Peyer's patch (tissue), 4 donors: ENCODE data around the gene ACADVL. TPM values are rescaled to one million over a fixed set of nuclear protein-coding genes. Genes with fewer than 3 reads are reported as not detected.

Experiments
- DNase-seq, 3 donors: peaks; one replicate each; pipeline ENCODE4 v3.0.0-alpha.2; 2017 to 2019
- H3K27ac ChIP-seq, 4 donors: fragments of 200-600 bp; sonication (generic); one replicate each; pipeline ENCODE4 v1.5.1; 2016 to 2019
- H3K27me3 ChIP-seq, 2 donors: fragments of 200-600 bp; sonication (generic); one replicate each; pipeline ENCODE4 v1.5.1; 2019
- H3K36me3 ChIP-seq, 3 donors: fragments of 200-600 bp; sonication (generic); one replicate each; pipeline ENCODE4 v1.5.1; 2016 to 2019
- H3K4me1 ChIP-seq, 4 donors: fragments of 200-600 bp; sonication (generic); one replicate each; pipeline ENCODE4 v1.5.1; 2016 to 2019
- H3K4me3 ChIP-seq, 4 donors: fragments of 200-600 bp; sonication (generic); 1 replicate in 3 of 4; 2 replicates in 1 of 4; pipeline ENCODE4 v1.5.1; 2016 to 2019; ENCODE audit warnings: mild to moderate bottlenecking in 1 of 4
- H3K9me3 ChIP-seq, 4 donors: fragments of 200-600 bp; sonication (generic); one replicate each; pipeline ENCODE4 v1.5.1; 2016 to 2019; ENCODE audit warnings: mild to moderate bottlenecking in 1 of 4
- POLR2A ChIP-seq, 2 donors: fragments of 450-650 bp; IDR thresholded peaks; one replicate each; pipeline ENCODE4 v1.5.1; 2017; ENCODE audit warnings: antibody characterized with exemption in 2 of 2, mild to moderate bottlenecking in 2 of 2, moderate library complexity in 2 of 2
- total RNA-seq, 4 donors: library from RNA; depleted of rRNA; stranded (reverse); fragments of >200 nt; gene quantifications; one replicate each; pipeline ENCODE4 v1.1.0, GENCODE V29; 2016
- TF ChIP-seq, protein P1 (sequence below), 6 experiments: fragments of 450-650 bp in 4 of 6; fragments of 200-600 bp in 2 of 6; sonication (generic) in 1 of 6; IDR thresholded peaks; one replicate each; pipeline ENCODE4 v1.5.1; 2017 to 2019; ENCODE audit warnings: antibody characterized with exemption in 6 of 6, mild to moderate bottlenecking in 3 of 6, moderate library complexity in 1 of 6

Gene ACADVL
- total RNA-seq, 4 donors from 2014 or later, result 1,292 to 4,167 (median 1,553) TPM

DNA sequence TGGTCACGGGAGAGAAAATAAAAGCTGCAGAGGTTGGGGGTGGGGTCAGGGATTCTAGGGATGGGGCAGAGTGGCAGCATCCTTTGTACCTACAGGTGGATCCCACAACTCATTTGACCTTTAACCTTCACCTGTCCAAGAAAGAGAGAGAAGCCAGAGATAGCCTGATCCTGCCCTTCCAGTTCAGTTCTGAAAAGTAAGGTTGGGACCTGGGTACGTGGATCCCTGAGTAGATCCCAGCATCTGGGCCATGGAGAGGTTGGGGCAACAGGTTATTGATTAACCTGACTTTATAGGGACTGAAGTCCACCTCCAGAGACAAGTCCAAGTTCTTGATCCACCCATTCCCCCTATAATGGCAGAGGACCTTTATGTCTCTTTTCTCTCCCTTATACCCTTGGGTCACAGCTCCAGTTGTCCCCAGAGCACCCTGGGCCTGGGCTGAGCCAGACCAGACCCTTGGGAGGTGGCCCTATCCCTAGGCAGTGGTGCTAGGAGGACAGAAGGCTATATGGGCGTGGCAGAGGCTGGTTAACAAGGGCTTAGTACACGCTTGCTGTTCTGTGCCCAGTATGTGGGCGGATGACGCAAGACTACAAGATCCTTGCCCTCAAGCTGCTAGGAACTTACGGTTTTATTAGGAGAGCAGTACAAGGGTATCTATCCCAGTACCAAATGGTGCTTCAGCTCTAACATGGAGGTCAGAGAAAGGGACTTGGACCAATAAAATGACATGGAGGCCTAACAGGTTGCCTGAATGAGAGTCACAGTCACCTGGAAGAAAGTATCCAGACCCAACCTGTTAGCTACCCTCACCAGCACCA is 39.2 kb downstream of the ACADVL start:
- H3K9me3 ChIP-seq, result no peaks in the 10 kb centered on the region
- H3K4me1 ChIP-seq, result peaks cover 0 to 28% (median 14%) of the 10 kb centered on the region in 4 donors
- peak; percentile 81 to 91 for TF ChIP-seq POLR2A (IDR thresholded peaks at IDR 0.05)
- TF ChIP-seq, protein P1, sequence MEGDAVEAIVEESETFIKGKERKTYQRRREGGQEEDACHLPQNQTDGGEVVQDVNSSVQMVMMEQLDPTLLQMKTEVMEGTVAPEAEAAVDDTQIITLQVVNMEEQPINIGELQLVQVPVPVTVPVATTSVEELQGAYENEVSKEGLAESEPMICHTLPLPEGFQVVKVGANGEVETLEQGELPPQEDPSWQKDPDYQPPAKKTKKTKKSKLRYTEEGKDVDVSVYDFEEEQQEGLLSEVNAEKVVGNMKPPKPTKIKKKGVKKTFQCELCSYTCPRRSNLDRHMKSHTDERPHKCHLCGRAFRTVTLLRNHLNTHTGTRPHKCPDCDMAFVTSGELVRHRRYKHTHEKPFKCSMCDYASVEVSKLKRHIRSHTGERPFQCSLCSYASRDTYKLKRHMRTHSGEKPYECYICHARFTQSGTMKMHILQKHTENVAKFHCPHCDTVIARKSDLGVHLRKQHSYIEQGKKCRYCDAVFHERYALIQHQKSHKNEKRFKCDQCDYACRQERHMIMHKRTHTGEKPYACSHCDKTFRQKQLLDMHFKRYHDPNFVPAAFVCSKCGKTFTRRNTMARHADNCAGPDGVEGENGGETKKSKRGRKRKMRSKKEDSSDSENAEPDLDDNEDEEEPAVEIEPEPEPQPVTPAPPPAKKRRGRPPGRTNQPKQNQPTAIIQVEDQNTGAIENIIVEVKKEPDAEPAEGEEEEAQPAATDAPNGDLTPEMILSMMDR (IDR thresholded peaks at IDR 0.05), result no peak
- peak overlapping the region in 2 of 4 donors; percentile 79 to 93 for H3K4me3 ChIP-seq
- DNase-seq, result peak in 2 of 3 donors; percentile 89 to 90
- peaks cover 0 to 10% of the 10 kb centered on the region in 2 donors for H3K27me3 ChIP-seq
- peak overlapping the region in 3 of 4 donors; percentile 82 to 99 (median 99) for H3K27ac ChIP-seq
- H3K36me3 ChIP-seq, result peaks cover 0 to 47% (median 0%) of the 10 kb centered on the region in 3 donors

DNA sequence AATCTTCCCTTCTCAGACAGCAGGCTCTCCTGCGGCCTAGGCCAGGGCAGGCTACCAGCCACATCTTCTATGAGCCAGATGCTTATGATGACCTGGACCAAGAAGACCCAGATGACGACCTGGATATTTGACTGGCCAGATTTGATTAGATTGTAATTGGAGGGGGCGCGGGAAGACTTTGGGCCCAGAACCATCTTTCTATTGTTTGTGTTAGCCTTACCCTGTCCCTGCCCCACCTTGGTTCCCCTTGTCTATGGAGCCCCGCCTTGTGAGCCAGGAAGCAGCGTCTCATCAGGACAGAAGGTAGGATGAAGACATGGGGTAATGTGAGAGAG is 39.8 kb downstream of the ACADVL start:
- peaks cover 0 to 44% (median 0%) of the 10 kb centered on the region in 3 donors for H3K36me3 ChIP-seq
- peaks cover 0 to 31% (median 14%) of the 10 kb centered on the region in 4 donors for H3K4me1 ChIP-seq
- no peaks in the 10 kb centered on the region for H3K9me3 ChIP-seq
- H3K27me3 ChIP-seq, result peaks cover 0 to 10% of the 10 kb centered on the region in 2 donors
- TF ChIP-seq POLR2A (IDR thresholded peaks at IDR 0.05), result no peak
- TF ChIP-seq, protein P1 (IDR thresholded peaks at IDR 0.05), result no peak
- DNase-seq, result peak in 1 of 3 donors; percentile 55
- H3K4me3 ChIP-seq, result peak overlapping the region in 2 of 4 donors; percentile 79 to 93
- H3K27ac ChIP-seq, result peak overlapping the region in 3 of 4 donors; percentile 82 to 99 (median 99)

DNA sequence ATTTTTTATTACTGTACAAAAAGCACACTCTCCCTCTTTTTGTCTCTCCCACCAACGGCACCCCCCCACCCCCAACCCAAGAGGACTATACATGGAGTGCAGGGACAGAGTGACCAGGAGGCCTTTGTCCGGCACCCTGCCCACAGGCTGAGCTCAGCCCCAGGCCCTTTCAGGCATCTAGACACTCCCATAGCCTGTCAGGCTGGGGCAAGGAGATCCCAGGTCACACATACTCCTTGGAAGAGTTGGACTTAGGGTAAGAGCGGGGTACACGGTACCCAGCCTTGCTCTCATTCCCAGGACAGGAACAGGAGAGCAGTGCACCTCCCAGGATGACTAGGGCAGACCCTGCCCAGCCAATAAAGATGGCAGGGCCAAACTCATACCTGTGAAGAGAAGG is 40.4 kb downstream of the ACADVL start:
- TF ChIP-seq, protein P1 (IDR thresholded peaks at IDR 0.05), result no peak
- TF ChIP-seq POLR2A (IDR thresholded peaks at IDR 0.05), result no peak
- DNase-seq, result no peak
- Histone ChIP-seq H3K27ac (peak overlapping the region in 3 of 4 donors; percentile 82 to 99 (median 99)), H3K27me3 (peaks cover 0 to 10% of the 10 kb centered on the region in 2 donors), H3K4me1 (peaks cover 0 to 31% (median 14%) of the 10 kb centered on the region in 4 donors), H3K9me3 (no peaks in the 10 kb centered on the region), H3K4me3 (peak overlapping the region in 3 of 4 donors; percentile 48 to 93 (median 79)), H3K36me3 (peaks cover 0 to 37% (median 0%) of the 10 kb centered on the region in 3 donors)

DNA sequence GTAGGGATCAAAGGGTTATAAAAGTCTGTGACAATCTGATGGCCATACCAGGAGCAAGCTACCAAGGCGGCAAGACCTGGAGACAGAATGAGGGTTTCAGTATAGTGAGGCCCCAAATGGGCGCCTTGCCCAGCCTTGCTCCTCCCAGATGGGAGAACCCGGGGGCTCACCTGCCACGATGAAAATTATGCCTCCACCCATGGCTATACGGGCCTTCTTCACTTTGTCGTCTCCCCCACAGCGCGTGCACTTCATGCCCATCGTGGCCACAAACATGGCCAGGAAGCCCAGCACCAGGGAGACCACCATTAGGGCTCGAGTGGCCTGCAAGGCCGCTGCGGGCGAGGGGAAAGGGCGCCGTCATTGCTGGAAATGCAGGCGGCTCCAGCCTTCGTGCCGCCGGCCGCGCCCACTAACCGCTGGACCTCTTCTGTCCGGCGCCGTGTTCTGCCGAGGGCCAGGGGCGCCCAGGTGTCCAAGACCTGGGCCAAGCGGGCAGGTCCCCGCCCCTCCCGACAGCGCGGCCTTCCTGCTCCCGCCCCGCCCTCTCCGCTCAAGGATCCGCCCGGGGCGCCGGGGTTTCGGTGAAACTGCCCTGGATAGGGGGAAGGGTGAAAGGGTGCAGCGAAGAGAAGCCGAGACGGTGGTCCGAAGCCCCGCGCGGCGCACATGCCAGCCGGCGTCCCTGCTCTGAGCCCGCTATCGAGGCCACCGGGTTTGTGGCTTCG is 41.1 kb downstream of the ACADVL start:
- peaks cover 0 to 32% (median 0%) of the 10 kb centered on the region in 3 donors for H3K36me3 ChIP-seq
- H3K9me3 ChIP-seq, result no peaks in the 10 kb centered on the region
- peak overlapping the region; percentile 73 to 99 (median 90) for H3K27ac ChIP-seq
- peaks cover 0 to 10% of the 10 kb centered on the region in 2 donors for H3K27me3 ChIP-seq
- peak overlapping the region; percentile 48 to 93 (median 68) for H3K4me3 ChIP-seq
- TF ChIP-seq, protein P1 (IDR thresholded peaks at IDR 0.05), result no peak
- peak; percentile 44 to 50 for TF ChIP-seq POLR2A (IDR thresholded peaks at IDR 0.05)
- peak; percentile 59 to 87 (median 85) for DNase-seq
- peaks cover 0 to 31% (median 14%) of the 10 kb centered on the region in 4 donors for H3K4me1 ChIP-seq

DNA sequence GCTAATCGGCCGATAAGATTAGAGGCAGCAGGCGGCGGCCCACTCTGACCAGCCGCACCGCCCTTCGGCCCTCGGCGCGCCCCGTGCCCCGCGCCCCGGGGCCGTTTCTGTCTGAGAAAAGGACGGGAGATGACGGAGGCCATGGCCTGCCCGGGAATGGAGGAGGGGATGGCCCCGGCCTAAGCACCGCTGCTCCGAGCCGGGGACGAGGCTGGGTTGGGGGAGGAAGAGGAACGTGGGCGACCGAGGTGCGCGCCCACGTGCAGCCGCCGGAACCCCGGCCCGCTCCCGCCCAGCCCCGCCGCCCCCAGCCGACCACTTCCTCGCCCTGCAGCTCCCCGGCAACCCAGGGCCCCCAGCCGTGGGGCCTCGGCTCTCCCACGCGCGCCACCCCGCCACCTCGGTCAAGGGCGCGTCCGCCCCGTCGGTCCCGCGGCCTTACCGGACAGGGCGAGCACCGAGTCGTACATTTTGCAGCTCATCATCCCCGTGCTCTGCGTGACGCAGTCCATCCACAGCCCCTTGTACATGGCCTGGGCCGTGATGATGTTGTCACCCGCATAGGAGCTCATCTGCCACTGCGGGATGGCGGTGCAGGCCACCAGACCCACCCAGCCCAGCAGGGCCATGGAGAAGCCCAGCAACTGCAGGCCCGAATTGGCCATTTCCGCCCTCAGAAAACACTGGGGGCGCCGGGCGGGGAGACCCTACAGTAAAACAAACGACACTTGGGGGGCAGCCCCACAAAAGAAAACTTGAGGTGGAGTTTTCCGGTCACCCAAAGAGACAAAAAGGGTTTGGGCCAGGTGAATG is 41.8 kb downstream of the ACADVL start:
- Histone ChIP-seq H3K4me3 (peak overlapping the region; percentile 48 to 93 (median 68)), H3K9me3 (no peaks in the 10 kb centered on the region), H3K27ac (peak overlapping the region; percentile 73 to 99 (median 90)), H3K36me3 (peaks cover 0 to 24% (median 0%) of the 10 kb centered on the region in 3 donors), H3K4me1 (peaks cover 0 to 31% (median 14%) of the 10 kb centered on the region in 4 donors), H3K27me3 (peaks cover 0 to 10% of the 10 kb centered on the region in 2 donors)
- TF ChIP-seq, protein P1 (IDR thresholded peaks at IDR 0.05), result no peak
- TF ChIP-seq POLR2A (IDR thresholded peaks at IDR 0.05), result no peak
- DNase-seq, result peak in 1 of 3 donors; percentile 64
